Measurements from ENCODE around the gene MAP2K1. TPM values are rescaled to one million over a fixed set of nuclear protein-coding genes. Genes with fewer than 3 reads are reported as not detected.

The MAP2K1 gene
- total and polyA plus RNA-seq, 9 of the 15 experiments (the other 6 are each of a cell fraction or from before 2014, with no cell fraction given), result 7.5 to 58.3 (median 30.0) TPM

DNA sequence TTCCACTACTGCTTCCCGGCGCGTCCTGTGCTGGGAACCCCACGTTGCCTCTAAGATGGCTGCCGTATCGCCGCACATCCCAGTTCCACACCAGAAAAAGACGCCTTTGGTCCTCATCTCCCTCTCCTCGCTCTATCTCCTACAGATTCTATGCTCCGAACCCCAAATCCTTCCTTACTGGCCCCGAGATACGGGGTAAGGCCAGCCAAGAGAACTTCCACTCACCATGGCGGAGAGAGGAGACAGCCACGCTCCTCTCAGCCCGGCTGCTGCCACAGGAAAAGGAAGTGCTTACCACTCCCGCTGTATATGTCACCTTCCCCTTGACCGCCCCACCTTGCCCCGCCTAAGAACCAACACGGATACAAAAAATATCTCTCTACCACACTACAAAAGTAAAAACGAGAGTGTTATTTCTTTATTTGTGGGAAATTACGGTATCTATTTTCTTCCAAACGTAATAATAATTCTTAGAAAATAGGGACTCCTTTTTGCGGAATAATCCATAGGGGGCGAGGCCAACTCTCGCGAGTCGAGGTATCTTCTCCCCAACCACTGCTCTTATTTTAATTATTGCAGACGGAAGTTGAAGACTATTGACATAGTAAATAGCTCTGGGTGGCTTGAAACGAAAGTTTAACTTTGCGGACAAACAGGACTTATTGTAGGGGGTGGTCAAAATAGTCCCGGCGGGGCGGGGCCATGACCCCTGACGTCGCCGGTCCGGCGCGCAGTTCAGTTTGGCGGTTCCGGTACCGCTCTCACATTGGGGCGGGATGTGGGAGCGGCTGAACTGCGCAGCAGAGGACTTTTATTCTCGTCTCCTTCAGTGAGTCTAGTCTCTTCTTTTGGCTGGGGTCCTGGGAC lies 118.1 kb downstream of the MAP2K1 start, which contains the start of the genes RPL4 and ZWILCH (continued):
- TF ChIP-seq, protein P1, sequence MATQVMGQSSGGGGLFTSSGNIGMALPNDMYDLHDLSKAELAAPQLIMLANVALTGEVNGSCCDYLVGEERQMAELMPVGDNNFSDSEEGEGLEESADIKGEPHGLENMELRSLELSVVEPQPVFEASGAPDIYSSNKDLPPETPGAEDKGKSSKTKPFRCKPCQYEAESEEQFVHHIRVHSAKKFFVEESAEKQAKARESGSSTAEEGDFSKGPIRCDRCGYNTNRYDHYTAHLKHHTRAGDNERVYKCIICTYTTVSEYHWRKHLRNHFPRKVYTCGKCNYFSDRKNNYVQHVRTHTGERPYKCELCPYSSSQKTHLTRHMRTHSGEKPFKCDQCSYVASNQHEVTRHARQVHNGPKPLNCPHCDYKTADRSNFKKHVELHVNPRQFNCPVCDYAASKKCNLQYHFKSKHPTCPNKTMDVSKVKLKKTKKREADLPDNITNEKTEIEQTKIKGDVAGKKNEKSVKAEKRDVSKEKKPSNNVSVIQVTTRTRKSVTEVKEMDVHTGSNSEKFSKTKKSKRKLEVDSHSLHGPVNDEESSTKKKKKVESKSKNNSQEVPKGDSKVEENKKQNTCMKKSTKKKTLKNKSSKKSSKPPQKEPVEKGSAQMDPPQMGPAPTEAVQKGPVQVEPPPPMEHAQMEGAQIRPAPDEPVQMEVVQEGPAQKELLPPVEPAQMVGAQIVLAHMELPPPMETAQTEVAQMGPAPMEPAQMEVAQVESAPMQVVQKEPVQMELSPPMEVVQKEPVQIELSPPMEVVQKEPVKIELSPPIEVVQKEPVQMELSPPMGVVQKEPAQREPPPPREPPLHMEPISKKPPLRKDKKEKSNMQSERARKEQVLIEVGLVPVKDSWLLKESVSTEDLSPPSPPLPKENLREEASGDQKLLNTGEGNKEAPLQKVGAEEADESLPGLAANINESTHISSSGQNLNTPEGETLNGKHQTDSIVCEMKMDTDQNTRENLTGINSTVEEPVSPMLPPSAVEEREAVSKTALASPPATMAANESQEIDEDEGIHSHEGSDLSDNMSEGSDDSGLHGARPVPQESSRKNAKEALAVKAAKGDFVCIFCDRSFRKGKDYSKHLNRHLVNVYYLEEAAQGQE (IDR thresholded peaks at IDR 0.05; ENCODE audit: borderline replicate concordance), result no peak
- TF ChIP-seq, protein P1 (CRISPR knock-in tag; IDR thresholded peaks at IDR 0.05; ENCODE audit: low read depth), result 0 out of 2 replicates have a peak, but pooled peaks have one; percentile 30
- TF ChIP-seq SP1 (CRISPR knock-in tag; IDR thresholded peaks at IDR 0.05) (peak; percentile 67), GTF3C2 (IDR thresholded peaks at IDR 0.05; ENCODE audit: borderline replicate concordance, extremely low read depth, insufficient read length) (no peak), ADNP (tag; IDR thresholded peaks at IDR 0.05) (no peak), PKNOX1 (IDR thresholded peaks at IDR 0.05) (peak; percentile 68), MED1 (CRISPR knock-in tag; IDR thresholded peaks at IDR 0.05; ENCODE audit: borderline replicate concordance) (no peak)
- TF ChIP-seq, protein P2, sequence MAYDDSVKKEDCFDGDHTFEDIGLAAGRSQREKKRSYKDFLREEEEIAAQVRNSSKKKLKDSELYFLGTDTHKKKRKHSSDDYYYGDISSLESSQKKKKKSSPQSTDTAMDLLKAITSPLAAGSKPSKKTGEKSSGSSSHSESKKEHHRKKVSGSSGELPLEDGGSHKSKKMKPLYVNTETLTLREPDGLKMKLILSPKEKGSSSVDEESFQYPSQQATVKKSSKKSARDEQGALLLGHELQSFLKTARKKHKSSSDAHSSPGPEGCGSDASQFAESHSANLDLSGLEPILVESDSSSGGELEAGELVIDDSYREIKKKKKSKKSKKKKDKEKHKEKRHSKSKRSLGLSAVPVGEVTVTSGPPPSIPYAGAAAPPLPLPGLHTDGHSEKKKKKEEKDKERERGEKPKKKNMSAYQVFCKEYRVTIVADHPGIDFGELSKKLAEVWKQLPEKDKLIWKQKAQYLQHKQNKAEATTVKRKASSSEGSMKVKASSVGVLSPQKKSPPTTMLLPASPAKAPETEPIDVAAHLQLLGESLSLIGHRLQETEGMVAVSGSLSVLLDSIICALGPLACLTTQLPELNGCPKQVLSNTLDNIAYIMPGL (CRISPR knock-in tag; IDR thresholded peaks at IDR 0.05), result peak; percentile 45; the same call in 1 of the 2 replicates
- TF ChIP-seq, protein P3, sequence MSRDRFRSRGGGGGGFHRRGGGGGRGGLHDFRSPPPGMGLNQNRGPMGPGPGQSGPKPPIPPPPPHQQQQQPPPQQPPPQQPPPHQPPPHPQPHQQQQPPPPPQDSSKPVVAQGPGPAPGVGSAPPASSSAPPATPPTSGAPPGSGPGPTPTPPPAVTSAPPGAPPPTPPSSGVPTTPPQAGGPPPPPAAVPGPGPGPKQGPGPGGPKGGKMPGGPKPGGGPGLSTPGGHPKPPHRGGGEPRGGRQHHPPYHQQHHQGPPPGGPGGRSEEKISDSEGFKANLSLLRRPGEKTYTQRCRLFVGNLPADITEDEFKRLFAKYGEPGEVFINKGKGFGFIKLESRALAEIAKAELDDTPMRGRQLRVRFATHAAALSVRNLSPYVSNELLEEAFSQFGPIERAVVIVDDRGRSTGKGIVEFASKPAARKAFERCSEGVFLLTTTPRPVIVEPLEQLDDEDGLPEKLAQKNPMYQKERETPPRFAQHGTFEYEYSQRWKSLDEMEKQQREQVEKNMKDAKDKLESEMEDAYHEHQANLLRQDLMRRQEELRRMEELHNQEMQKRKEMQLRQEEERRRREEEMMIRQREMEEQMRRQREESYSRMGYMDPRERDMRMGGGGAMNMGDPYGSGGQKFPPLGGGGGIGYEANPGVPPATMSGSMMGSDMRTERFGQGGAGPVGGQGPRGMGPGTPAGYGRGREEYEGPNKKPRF (IDR thresholded peaks at IDR 0.05; ENCODE audit: low read depth, low read length), result no peak
